PC-3 (cell line): ENCODE results near the gene FRMD4B.

Source experiments
- CTCF ChIP-seq: fragments of 300-600 bp; sonication (generic); conservative IDR thresholded peaks from 2 replicates; pipeline ENCODE4 v1.5.1; 2017; ENCODE audit warnings: antibody characterized with exemption, low read depth, mild to moderate bottlenecking, low read length
- EZH2 ChIP-seq: fragments of 300-600 bp; sonication (generic); IDR thresholded peaks from one replicate; pipeline ENCODE4 v1.6.1; 2017; ENCODE audit warnings: antibody characterized with exemption, mild to moderate bottlenecking, low read length; ENCODE audit not compliant: unreplicated experiment

GRCh38 chr3:69142797-69143454 is 243.0 kb downstream of the FRMD4B start:
- TF ChIP-seq CTCF (no peak), EZH2 (no peak)
